Activated gamma-delta T cell treated with anti-CD3 and anti-CD28 coated beads, Interleukin-2, amount 50 U/mL, for 16 hours (primary cell): ENCODE measurements around the gene ACY1.
A peak's percentile ranks its signal among the peaks of the same experiment; 100 is the strongest.

Experiments
- DNase-seq: peaks from one replicate; pipeline ENCODE4 v3.0.0-alpha.2; 2020; ENCODE audit warnings: low read depth

ACY1 gene

DNA sequence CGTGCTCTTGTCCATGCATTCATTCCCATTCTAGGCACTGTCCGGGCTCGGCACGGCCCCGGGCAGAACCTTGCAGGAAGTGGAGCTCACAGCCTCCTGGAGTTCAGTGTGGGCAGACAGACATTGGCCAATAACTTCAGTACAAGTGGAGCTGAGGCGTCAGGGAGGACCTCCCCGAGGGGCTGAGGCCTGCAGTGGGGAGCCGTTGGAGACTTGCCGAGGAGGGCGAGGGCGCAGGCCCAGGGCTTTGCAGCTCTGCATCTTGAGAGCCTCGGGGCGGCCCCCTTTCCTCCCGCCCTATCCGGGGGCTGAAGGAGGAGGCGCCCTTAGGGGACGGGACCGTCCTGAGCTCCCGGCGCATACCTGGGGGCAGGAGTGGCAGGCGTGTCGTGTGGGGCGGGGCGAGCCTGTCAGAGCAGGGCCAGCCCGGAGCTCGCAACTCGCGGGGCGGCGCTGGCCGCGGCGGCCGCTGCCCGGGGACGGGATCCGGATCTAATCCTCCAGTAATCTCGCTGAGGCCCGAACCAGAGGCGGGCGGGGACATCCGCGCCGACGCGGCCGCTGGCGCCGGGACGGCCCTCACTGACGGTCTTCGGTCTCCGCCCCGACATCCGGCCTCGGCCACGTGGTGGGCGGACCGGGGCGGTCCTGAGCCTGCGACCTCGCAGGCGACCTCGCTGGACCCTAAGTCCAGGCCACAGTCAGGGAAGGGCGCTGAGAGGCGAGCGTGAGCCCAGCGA is at the start of gene ACY1:
Gene ACY1 (plus strand): TSS at position 698 of the 740 bp plus-strand sequence. CDS start 530 bp downstream, outside the sequence.
- DNase-seq, result peak; percentile 49

DNA sequence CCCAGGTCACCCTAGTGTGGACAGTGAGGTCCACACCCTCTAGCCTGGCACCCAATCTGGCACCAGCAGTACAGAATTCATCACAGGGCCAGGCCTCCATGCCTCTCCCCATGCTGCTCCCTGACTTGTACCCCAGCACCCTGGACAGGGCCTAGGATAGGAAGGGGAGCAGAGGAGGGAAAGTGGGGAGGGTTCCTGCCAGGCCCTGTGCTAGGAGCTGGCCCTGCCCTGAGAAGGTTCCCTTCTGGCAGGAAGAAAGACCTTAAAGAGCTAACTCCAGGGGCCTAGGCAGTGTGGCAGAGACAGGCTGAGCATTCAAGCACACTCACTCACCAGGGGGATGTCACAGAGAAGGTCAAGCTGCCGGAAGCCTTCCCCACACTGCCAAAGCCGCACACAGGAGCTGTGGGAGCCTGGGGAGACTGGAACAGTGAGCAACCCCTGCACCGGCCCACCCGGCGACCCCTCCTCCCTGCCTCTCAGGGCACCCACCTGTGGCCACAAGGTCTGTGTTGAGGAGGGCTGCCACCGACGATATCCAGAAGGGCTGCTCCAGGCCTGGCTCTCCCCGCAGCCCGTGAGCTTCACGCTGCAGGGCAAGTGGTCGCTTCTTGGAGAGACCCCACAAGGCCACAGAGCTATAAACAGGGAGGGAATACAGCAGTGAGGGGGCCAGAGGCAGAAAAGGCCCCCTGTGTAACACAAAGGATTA is 49.0 kb upstream of the ACY1 start:
- no peak for DNase-seq

DNA sequence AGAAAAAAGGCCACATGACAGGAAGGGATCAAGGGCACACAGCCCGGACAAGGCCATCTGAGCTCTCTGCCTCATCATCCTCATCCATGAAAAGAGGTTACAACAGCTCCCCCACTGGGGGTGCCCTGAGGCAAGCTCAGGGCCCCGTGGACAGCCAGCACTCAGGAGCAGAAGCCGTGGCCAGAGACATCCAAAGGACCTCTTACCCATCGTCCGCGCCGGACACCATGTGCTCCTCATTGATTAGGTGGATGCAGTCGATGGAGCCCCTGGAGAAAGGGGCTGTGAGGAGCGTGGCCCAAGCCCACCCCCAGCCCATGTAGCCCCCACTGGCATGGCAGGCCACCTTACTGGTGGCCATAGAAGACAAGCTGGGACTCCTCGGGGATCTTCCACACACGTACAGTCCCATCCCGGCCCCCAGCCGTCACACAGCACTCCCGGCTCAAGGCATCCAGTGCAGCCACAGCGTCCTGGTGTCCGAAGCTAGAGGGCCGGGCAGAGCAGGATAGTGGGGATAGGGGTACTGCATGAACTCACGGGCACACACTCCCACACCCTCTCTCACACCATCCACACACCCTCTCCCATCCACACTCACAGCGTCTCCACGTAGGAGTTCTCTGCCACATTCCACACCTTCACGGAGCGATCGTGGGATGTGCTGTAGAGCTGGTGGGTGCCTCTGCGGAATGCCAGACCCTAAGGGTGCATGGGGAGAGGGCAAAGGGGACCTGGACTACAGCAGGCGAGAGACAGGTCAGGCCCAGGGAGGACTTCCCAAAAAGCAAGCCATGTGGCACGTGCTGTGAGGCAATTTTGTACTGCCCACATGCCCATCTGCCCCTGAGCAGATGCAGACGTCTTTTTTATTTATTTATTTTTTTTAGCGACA is 48.1 kb upstream of the ACY1 start:
- DNase-seq, result no peak

DNA sequence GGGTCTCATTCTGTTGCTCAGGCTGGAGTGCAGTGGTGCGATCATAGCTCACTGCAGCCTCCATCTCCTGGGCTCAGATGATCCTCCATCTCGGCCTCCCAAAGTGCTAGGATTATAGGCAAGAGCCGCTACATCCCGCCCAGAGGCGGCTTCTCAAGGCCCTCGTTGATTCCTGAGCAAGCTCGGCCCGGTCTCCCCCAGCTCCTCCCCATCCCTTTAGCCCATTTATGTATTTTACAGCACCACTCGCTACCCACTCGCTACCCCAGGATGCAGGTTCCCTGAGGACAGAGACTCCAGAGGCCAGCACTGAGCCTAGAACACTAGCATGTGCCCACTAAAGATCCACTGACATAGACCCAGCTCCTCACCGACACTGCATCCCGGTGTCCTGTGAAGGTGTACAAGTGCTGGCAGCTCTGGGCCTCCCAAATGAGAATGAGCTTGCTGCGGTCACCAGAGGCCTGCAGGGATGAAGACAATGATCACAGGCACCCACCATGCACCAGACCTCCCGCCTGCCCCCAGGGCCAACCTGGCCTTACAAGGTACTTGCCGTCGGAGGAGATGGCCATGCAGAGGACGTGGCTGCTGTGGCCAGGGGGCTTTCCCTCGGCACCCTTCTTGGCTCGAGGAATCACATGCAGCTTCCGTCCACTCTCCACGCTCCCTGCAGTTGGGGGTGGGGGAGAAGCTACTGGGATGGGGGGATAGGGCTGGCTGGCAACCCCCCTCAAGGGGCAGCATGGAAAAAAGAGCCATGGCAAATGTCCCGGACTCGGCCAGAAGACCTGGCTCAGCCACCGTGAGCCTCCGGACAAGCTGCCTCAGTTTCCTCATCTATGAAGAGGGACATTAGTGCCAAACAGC is 47.2 kb upstream of the ACY1 start:
- DNase-seq, result no peak

DNA sequence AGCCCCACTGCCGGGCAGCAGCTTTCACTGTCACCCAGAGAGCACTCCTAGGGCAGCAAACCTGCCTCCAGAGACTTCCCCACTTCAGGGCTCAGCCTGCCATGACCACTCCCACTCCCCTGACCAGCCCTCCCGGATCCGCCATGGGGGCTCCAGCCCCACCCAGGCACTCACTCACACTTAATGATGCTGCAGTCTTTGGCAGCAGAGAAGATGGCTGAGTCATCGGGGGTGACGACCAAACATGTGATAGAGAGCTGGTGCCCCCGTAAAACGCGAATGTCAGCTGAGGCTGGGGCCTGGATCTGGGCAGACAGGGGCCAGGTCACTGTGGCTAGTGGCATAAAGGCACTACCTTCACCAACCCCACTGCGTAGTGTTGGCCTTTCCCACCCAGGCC is 46.3 kb upstream of the ACY1 start:
- DNase-seq, result no peak

DNA sequence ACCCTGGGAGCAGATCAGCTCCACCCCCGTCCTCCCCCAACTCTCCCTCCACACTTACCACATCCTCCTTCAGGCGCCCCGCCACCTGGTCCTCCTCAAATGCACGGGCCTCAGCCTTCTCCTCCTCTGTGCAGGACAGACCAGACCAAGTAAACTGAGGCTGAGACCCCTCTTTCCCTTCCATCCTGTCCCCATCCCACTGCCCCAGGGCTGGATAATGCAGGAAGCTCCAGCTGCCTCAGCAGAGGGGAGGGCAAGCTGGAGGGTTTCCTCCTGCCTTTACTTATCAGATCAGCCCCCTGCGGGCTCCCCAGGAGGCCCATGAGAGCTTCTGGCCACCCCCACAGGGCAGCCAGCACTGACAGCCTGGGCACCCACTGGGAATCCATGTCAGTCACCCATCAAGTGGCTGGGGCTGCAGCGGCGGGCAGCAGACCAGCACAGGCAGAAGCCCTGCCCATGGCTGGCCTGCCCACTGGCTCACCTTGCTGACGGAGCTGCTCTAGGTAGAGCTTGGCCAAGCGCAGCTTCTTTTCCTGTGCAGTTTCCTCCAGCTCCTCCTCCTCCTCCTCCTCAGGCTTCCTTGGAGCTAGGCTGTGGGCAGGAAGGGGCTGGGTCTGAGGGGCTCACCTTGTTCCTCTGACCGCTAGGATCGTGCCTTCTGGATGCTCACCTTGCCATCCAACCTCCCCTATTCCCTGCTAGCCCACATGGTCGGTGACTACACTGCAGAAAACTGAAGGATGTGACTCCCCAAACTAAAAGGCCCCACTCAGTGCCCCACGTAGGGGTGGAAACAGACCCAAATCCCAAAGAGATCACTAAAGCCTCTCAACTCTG is 45.5 kb upstream of the ACY1 start:
- no peak for DNase-seq

DNA sequence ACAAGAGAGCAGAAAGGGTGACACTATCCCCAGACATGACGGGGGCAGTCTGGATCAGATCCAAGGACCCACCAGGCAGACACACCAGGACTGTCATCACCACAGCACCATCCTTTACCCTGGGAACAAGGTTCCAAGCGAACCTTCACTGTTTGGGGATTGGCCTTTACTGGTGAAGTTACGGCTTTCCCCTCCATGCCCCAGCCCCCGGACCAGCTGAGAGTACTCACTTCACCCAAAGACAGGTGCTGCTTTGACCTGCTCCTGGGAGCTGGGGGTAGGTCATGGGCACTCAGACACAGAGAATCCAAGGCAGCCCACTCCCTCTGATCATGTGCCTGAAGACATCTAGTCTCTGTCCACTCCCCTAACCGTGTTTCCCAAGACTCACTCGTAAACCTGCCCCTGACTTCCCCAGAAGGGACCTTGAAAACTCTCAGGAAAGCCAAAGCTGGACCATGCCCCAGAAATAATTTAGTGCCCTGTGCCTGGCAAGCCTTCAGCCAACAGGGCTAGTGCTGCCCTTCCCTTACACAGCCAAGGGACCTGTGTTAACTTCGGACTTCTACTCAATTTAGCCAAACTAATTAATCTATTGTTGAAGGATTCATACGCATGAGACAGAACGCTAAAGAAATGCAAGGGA is 44.4 kb upstream of the ACY1 start:
- DNase-seq, result no peak

DNA sequence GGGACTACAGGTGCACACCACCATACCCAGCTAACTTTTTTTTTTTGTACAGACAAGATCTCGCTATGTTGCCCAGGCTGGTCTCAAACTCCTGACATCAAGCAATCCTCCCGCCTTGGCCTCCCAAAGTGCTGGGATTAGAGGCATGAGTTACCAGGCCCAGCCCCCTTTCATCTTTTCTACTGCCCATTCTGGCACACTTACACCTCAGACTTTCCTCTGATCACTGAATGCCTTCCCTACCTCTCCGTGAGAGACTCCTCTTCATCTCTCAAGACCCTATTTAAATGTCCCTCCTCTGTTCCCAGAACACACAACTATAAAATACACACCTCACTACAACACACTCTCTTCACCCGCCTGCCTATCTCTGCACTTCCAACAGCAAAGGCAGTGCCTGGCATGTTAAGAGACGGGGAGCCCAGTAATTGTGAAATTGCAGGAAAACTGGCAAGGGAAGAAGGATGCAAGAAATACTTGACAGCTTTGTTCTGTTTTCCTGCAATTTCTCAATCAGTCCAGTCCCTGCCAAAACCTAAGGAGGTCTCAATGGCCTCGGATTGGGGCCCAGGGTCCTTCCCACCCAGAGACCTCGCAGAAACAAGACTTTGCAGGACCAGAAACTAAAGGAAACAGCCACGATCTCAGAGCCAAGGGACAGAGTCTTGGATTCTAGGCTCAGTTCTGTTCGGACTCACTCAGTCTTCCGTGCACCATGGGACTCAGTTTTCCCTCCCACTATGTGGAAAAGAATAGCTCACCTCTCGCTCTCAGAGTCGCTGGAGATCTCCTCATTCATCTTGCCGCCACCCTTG is 42.5 kb upstream of the ACY1 start:
- DNase-seq, result no peak

DNA sequence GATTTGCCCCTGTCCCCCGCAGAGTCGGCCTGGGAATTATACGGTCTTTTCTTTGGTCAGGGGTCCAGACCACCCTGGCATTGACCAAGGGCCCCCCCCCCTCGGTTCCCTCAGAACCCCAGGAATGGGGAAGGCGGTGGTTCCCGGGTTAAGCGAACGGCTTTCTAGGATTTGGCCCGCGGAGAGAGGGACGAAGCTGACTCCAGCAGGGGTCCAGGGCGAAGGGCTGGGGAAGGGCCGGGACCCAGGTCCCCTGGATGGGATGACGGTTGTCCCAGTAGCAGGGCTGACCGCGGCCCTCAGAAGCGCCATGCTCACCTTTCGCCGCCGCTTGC is 41.9 kb upstream of the ACY1 start:
- DNase-seq, result no peak

DNA sequence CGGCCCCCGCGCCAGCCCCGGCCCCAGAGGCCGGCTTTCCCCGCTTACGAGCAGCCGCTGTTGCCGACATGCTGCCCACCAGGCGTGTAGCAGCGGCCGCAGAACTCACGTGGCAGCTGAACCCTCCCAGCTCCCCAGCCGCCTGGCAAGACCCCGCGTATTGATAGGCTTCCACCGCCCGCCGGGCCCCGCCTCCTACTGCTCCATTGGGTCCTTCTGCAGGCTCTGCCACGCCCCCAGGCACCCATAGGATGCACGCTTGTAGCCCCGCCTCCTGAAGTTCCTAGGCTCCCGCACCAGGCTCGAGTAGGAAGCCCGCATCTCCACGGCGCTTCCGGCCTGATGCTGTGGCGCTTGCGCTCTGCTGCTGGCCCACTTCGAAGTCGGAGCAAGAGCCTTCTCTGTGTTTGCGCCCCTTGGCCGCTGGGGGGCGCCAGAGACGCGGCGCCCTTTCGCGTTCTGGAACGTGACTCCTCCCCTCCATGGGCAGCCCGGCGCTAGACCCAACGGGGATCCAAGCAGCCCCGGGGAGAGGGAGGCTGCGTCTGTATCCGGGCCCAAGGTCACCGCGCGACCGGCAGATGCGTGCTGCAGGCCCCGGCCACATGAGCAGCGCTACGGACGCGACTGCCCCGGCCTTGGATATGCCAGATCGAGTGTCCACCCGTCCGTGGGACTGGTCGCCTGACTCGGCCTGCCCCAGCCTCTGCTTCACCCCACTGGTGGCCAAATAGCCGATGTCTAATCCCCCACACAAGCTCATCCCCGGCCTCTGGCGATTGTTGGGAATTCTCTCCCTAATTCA is 41.3 kb upstream of the ACY1 start, which contains the start of the genes PARP3 and RRP9:
Gene PARP3 (plus strand): TSS at position 566 of the 805 bp plus-strand sequence. CDS start 993 bp downstream, outside the sequence.
Gene RRP9 (minus strand): TSS at position 107 of the 805 bp plus-strand sequence. CDS start 37 bp downstream, at position 70.
- DNase-seq, result peak; percentile 99

DNA sequence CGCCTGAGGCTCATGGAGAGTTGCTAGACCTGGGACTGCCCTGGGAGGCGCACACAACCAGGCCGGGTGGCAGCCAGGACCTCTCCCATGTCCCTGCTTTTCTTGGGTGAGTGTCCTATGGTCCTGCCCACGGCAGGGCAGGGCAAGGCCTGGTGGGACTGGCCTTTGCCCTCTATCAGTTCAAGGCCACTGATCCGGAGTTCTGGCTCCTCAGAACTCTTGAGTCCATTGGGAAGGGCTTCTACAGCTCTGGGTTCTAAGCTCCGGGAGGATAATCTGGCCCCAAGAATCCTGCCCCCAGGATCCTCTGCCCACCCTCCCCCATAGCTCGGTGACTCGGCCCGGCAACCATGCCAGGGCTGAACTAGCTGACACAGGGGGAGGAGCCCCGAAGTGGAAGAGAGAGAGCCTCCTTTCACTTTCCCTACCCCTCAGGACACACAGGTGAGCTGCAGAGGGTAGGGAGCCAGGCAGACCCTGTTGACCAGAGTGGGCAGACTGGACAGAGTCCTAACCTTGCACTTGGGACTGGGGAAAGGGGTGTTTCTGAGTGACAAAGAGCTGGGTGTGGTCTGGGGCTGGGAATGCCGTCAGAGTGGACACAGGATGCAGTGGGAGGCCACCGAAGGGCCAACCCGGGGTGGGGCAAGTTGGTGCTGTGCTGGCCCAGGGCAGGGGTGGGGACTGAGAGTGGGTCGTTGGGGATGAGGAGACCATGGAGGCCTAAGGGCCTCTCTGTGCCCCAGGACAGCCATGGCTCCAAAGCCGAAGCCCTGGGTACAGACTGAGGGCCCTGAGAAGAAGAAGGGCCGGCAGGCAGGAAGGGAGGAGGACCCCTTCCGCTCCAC is 40.5 kb upstream of the ACY1 start:
- DNase-seq, result no peak

DNA sequence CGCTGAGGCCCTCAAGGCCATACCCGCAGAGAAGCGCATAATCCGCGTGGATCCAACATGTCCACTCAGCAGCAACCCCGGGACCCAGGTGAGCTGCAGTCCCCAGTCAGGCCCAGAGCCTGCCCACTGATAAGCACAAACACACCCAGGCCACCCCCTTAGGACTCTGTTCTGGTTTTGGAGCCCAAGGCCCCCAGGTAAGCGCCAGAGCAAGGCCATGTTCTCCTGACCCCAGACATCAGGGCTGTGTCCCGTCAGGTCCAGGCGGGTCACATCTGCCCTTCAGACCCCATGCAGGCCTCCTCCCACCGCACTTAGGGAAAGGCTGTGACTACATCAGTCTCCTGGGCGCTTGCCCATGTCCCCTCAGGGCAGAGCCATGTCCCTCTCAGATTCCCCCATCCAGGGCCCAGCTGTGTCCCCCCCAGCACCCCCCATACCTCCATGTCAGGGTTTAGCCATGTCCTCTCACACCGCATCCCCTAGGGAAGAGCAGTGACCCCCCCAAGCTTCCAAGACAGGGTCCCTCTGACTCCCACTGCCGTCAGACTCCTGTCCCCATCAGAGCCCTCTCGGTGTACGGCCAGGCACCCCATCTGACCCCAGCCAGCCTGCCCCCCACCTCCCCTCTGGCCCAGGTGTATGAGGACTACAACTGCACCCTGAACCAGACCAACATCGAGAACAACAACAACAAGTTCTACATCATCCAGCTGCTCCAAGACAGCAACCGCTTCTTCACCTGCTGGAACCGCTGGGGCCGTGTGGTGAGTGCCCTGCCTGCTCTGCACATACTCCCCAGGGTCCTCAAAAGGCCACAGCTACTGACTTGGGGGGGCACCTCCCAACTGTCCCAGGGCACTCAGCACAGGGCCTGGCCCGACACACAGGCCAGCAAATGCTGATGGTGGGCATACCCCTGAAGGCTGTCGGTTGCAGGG is 39.6 kb upstream of the ACY1 start:
- no peak for DNase-seq

DNA sequence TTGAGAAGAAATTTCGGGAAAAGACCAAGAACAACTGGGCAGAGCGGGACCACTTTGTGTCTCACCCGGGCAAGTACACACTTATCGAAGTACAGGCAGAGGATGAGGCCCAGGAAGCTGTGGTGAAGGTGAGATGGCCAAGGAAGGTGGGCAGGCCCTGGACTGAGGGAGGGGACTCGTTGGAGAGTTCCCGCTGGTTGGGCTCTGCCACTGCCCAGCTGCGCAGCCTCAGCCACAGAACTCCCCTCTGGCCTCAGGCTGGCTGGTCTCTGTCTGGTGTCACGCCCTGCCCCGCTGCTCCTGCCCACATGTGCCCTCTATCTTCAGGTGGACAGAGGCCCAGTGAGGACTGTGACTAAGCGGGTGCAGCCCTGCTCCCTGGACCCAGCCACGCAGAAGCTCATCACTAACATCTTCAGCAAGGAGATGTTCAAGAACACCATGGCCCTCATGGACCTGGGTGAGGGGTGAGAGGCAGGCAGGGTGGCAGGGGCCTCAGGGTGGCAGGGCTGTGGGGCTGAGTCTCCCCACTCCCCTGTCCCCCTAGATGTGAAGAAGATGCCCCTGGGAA is 38.8 kb upstream of the ACY1 start:
- DNase-seq, result no peak

DNA sequence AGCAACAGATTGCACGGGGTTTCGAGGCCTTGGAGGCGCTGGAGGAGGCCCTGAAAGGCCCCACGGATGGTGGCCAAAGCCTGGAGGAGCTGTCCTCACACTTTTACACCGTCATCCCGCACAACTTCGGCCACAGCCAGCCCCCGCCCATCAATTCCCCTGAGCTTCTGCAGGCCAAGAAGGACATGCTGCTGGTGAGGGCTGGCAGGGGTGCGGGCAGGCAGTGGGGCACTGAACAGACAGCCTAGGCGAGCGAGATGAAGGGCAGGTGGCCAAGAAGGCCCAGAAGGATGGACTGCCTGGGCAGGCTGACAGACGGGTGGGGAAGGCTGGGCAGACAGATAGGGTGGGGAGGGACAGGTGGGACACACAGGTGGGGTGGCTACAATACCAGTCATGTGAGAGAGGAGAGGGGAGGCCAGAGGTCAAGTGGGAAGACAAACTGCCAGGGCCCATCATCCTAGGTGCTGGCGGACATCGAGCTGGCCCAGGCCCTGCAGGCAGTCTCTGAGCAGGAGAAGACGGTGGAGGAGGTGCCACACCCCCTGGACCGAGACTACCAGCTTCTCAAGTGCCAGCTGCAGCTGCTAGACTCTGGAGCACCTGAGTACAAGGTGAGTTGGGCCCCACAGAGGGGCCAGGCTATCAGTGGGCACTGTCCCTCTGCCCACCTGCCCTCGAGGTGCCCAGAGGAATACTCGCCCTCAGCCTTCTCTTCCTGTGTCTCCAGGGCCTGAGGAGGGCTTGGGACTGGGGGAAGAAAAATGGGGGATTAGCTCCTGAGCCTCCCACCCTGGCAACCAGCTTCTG is 38.1 kb upstream of the ACY1 start:
- DNase-seq, result no peak
